OCI-LY7 (cell line): ENCODE results near the gene GIPC2. TPM values are rescaled to one million over a fixed set of nuclear protein-coding genes. Genes with fewer than 3 reads are reported as not detected.

ENCODE experiments used
- BruUV-seq: library from RNA; stranded (reverse); fragments of 400-500 nt; replicated peaks from 2 replicates; lab custom pipeline; 2021; lab: Mats Ljungman, UMichigan
- CTCF ChIA-PET: fragments of 300-600 bp; sonication (Branson Sonifier 250); formaldehyde crosslinking; loops from one replicate; lab custom pipeline; 2022; ENCODE audit warnings: antibody characterized with exemption; ENCODE audit not compliant: unreplicated experiment; lab: Charles Lee
- POLR2A ChIA-PET: fragments of 300-600 bp; sonication (Branson Sonifier 250); formaldehyde crosslinking; loops from one replicate; lab custom pipeline; 2022; ENCODE audit warnings: antibody characterized with exemption; lab: Charles Lee
- DNase-seq: peaks from one replicate; pipeline ENCODE4 v3.0.0-alpha.2; 2015; ENCODE audit warnings: low spot score
- H2AFZ ChIP-seq: fragments of 200-600 bp; sonication (generic), shearing (Covaris generic); 2 replicates; pipeline ENCODE4 v1.6.1; 2014; ENCODE audit warnings: mild to moderate bottlenecking, antibody characterized with exemption, low read length, moderate library complexity
- H3K27ac ChIP-seq: fragments of 200-600 bp; sonication (generic); 2 replicates; pipeline ENCODE4 v1.5.1; 2014; ENCODE audit warnings: mixed run types, low read depth, mild to moderate bottlenecking, moderate library complexity, low read length, inconsistent platforms; ENCODE audit not compliant: poor library complexity, severe bottlenecking
- H3K36me3 ChIP-seq: fragments of 200-600 bp; sonication (generic); 2 replicates; pipeline ENCODE4 v1.6.1; 2014; ENCODE audit warnings: mild to moderate bottlenecking, antibody characterized with exemption, low read length, moderate library complexity, mixed read lengths; ENCODE audit not compliant: insufficient read depth
- H3K4me1 ChIP-seq: fragments of 200-600 bp; sonication (generic); 2 replicates; pipeline ENCODE4 v1.5.1; 2014; ENCODE audit warnings: mild to moderate bottlenecking, low read length; ENCODE audit not compliant: insufficient read depth, poor library complexity, severe bottlenecking
- H3K4me2 ChIP-seq: fragments of 200-600 bp; sonication (generic); 2 replicates; pipeline ENCODE4 v1.6.1; 2014; ENCODE audit warnings: mild to moderate bottlenecking, low read length
- H3K4me3 ChIP-seq: fragments of 200-600 bp; sonication (generic); 2 replicates; pipeline ENCODE4 v1.5.1; 2014; ENCODE audit warnings: mild to moderate bottlenecking, low read depth, low read length; ENCODE audit not compliant: poor library complexity, severe bottlenecking
- H3K79me2 ChIP-seq: fragments of 200-600 bp; sonication (generic); 2 replicates; pipeline ENCODE4 v1.6.1; 2016; ENCODE audit warnings: low read depth, mild to moderate bottlenecking, low read length, moderate library complexity, mixed read lengths; ENCODE audit not compliant: insufficient read depth
- H3K9me2 ChIP-seq: fragments of 200-600 bp; sonication (generic); 2 replicates; pipeline ENCODE4 v1.6.1; 2016; ENCODE audit warnings: mild to moderate bottlenecking, low read length, mixed read lengths; ENCODE audit not compliant: insufficient read depth
- H3K9me3 ChIP-seq: fragments of 200-600 bp; sonication (generic); 2 replicates; pipeline ENCODE4 v1.6.1; 2014; ENCODE audit warnings: mild to moderate bottlenecking, mixed run types, low read length, mixed read lengths
- H4K20me1 ChIP-seq: fragments of 200-600 bp; sonication (generic); 2 replicates; pipeline ENCODE4 v1.6.1; 2014; ENCODE audit warnings: mild to moderate bottlenecking, antibody characterized with exemption, low read length, moderate library complexity, mixed read lengths; ENCODE audit not compliant: insufficient read depth
- CTCF ChIP-seq: fragments of 200-600 bp; sonication (generic); conservative IDR thresholded peaks from 2 replicates; pipeline ENCODE4 v1.5.1; 2014; ENCODE audit warnings: mild to moderate bottlenecking, antibody characterized with exemption, low read length, moderate library complexity, mixed read lengths
- EZH2phosphoT487 ChIP-seq: fragments of 200-600 bp; sonication (generic); IDR thresholded peaks from 2 replicates; pipeline ENCODE4 v1.6.1; 2018; ENCODE audit warnings: low read depth, borderline replicate concordance, mild to moderate bottlenecking, mixed run types, antibody characterized with exemption, low read length, moderate library complexity, mixed read lengths
- intact Hi-C: fragments of 100-400 bp; cut with micrococcal nuclease; formaldehyde crosslinking; loops from one replicate; pipeline ENCODE4 v1.10.0; 2022; ENCODE audit not compliant: unreplicated experiment
- total RNA-seq, 2 experiments: library from RNA; depleted of rRNA in 1 of 2; stranded (reverse); fragments of >200 nt in 1 of 2; shearing (Covaris generic) in 1 of 2; gene quantifications; 2 replicates each; pipeline ENCODE4 v1.2.3, GENCODE V29; 2014 to 2022

Gene GIPC2
- total RNA-seq, 2 experiments from 2014 or later: not detected

- no TSS peak for BruUV-seq
- H4K20me1 ChIP-seq: no peaks in the 10 kb centered on the region
- intact Hi-C loops: no loop called here
- CTCF ChIA-PET: no interaction called here
- no peak for TF ChIP-seq CTCF
- no peak overlapping the region for H2AFZ ChIP-seq
- H3K4me3 ChIP-seq: no peak overlapping the region
- no peak for DNase-seq
- H3K79me2 ChIP-seq: no peaks in the 10 kb centered on the region
- H3K36me3 ChIP-seq: no peaks in the 10 kb centered on the region
- no peaks in the 10 kb centered on the region for H3K9me2 ChIP-seq
- no peak overlapping the region for H3K27ac ChIP-seq
- POLR2A ChIA-PET: interaction anchor here (1.0 kb wide), 1 partner anchor 293 kb away, joined by 3 read pairs; no protein-coding TSS in a partner anchor
- no peaks in the 10 kb centered on the region for H3K4me1 ChIP-seq
- no peaks in the 10 kb centered on the region for H3K9me3 ChIP-seq
- no peak overlapping the region for H3K4me2 ChIP-seq
Measured at GRCh38 chr1:78121710-78122109, 75.9 kb downstream of the GIPC2 start.

- no peak overlapping the region for H3K27ac ChIP-seq
- TF ChIP-seq CTCF (no peak), EZH2phosphoT487 (no peak)
- H3K36me3 ChIP-seq: no peaks in the 10 kb centered on the region
- intact Hi-C loops: no loop called here
- no peak for DNase-seq
- no peaks in the 10 kb centered on the region for H3K4me1 ChIP-seq
- H3K79me2 ChIP-seq: no peaks in the 10 kb centered on the region
- H3K9me3 ChIP-seq: no peaks in the 10 kb centered on the region
- no peaks in the 10 kb centered on the region for H4K20me1 ChIP-seq
- ChIA-PET POLR2A (interaction anchor here (1.0 kb wide), 1 partner anchor 294 kb away, joined by 3 read pairs; no protein-coding TSS in a partner anchor), CTCF (no interaction called here)
- no peak overlapping the region for H3K4me3 ChIP-seq
- no TSS peak for BruUV-seq
- H3K9me2 ChIP-seq: no peaks in the 10 kb centered on the region
- no peak overlapping the region for H2AFZ ChIP-seq
- no peak overlapping the region for H3K4me2 ChIP-seq
Measured at GRCh38 chr1:78122389-78122788, 76.6 kb downstream of the GIPC2 start.

- H3K4me3 ChIP-seq: no peak overlapping the region
- TF ChIP-seq EZH2phosphoT487 (no peak), CTCF (no peak)
- no peak for DNase-seq
- H3K4me1 ChIP-seq: no peaks in the 10 kb centered on the region
- no peak overlapping the region for H3K4me2 ChIP-seq
- H3K79me2 ChIP-seq: no peaks in the 10 kb centered on the region
- POLR2A ChIA-PET: interaction anchor here (0.6 to 1.2 kb wide), 5 partner anchors 9 to 965 kb away, joined by 3 to 4 read pairs (median 3); no protein-coding TSS in a partner anchor
- no peaks in the 10 kb centered on the region for H3K36me3 ChIP-seq
- no peaks in the 10 kb centered on the region for H4K20me1 ChIP-seq
- CTCF ChIA-PET: no interaction called here
- H2AFZ ChIP-seq: no peak overlapping the region
- H3K9me3 ChIP-seq: no peaks in the 10 kb centered on the region
- no TSS peak for BruUV-seq
- H3K9me2 ChIP-seq: no peaks in the 10 kb centered on the region
- intact Hi-C loops: no loop called here
- H3K27ac ChIP-seq: no peak overlapping the region
Measured at GRCh38 chr1:78126506-78126905, 80.7 kb downstream of the GIPC2 start.
